GOT3 (cell line): Measurements from ENCODE around the gene ANLN.

Source experiments
- DNase-seq: peaks from one replicate; lab custom pipeline; 2025; ENCODE audit warnings: mixed read lengths; lab: John Stamatoyannopoulos, UW

The ANLN gene

GRCh38 chr7:36408589-36408988 is 18.9 kb downstream of the ANLN start:
- no peak for DNase-seq

- DNase-seq: no peak
Measured at GRCh38 chr7:36409180-36409579, 19.5 kb downstream of the ANLN start.

- no peak for DNase-seq
Measured at GRCh38 chr7:36415144-36415543, 25.5 kb downstream of the ANLN start.

GRCh38 chr7:36416251-36416650 is 26.6 kb downstream of the ANLN start:
- no peak for DNase-seq

GRCh38 chr7:36420307-36420706 is 30.6 kb downstream of the ANLN start:
- no peak for DNase-seq

- no peak for DNase-seq
Measured at GRCh38 chr7:36422072-36422471, 32.4 kb downstream of the ANLN start.

GRCh38 chr7:36423633-36424032 is 34.0 kb downstream of the ANLN start:
- no peak for DNase-seq

- DNase-seq: no peak
Measured at GRCh38 chr7:36430186-36430585, 40.5 kb downstream of the ANLN start.

GRCh38 chr7:36430881-36431280 is 41.2 kb downstream of the ANLN start:
- DNase-seq: no peak

GRCh38 chr7:36438211-36438610 is 48.5 kb downstream of the ANLN start:
- no peak for DNase-seq

GRCh38 chr7:36439624-36440023 is 50.0 kb downstream of the ANLN start:
- DNase-seq: no peak

- DNase-seq: no peak
Measured at GRCh38 chr7:36440880-36441279, 51.2 kb downstream of the ANLN start.

GRCh38 chr7:36441344-36442022 is 51.8 kb downstream of the ANLN start:
- no peak for DNase-seq

- no peak for DNase-seq
Measured at GRCh38 chr7:36448781-36449379, 59.2 kb downstream of the ANLN start.

GRCh38 chr7:36449685-36450084 is 60.0 kb downstream of the ANLN start:
- no peak for DNase-seq

GRCh38 chr7:36453769-36454168 is 64.1 kb downstream of the ANLN start:
- no peak for DNase-seq

- DNase-seq: no peak
Measured at GRCh38 chr7:36455646-36456045, 66.0 kb downstream of the ANLN start.

- no peak for DNase-seq
Measured at GRCh38 chr7:36456138-36456537, 66.5 kb downstream of the ANLN start.

- DNase-seq: no peak
Measured at GRCh38 chr7:36456548-36456947, 66.9 kb downstream of the ANLN start.

- DNase-seq: no peak
Measured at GRCh38 chr7:36459236-36459960, 69.7 kb downstream of the ANLN start.

GRCh38 chr7:36460811-36461429 is 71.3 kb downstream of the ANLN start:
- DNase-seq: no peak

- DNase-seq: no peak
Measured at GRCh38 chr7:36462551-36463137, 73.0 kb downstream of the ANLN start.
